Measurements from ENCODE around the gene EFHC2. TPM values are rescaled to one million over a fixed set of nuclear protein-coding genes. Genes with fewer than 3 reads are reported as not detected.

Gene EFHC2
- total RNA-seq, 1 experiment from 2014 or later, result 1.1 TPM

DNA sequence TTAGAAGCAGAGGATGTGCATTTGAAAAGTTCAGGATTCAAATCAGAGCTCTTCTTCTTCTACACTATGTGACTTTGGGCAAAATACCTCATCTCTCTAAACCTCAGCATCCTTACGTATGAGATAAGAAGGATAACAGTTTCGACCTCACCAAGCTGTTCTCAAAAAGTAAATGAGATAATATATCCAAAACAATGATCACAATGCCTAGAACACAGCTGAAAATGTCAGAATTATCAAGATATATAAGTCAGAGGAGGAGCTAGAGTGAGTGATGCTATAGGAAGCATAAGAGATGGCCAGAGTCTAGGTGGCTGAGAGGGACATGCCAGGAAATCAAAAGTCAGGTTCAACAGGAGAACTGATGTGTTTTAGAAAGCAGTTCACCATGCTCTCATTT, 168.0 kb downstream of the EFHC2 start:
- no peak overlapping the region for H3K4me3 Mint-ChIP-seq
- WGBS (ENCODE audit: extremely low coverage, insufficient read length, low lambda C conversion rate), result no CpG with 5 or more reads among the region's 2 CpGs
- peaks cover 72 to 73% of the 10 kb centered on the region in 2 experiments for H3K9me3 Mint-ChIP-seq

More for the DNA sequence above, 168.0 kb downstream of the EFHC2 start:
- Histone ChIP-seq H2AFZ (ENCODE audit: low read length) (no peak overlapping the region), H3K79me1 (ENCODE audit: insufficient read depth, low read depth, low read length, poor library complexity, severe bottlenecking) (no peaks in the 10 kb centered on the region), H4K5ac (ENCODE audit: insufficient read length, low read depth, low read length) (no peak overlapping the region), H3K27me3 (ENCODE audit: insufficient read depth, low read length) (no peaks in the 10 kb centered on the region), H4K8ac (replicated peaks; ENCODE audit: insufficient read length, low read depth, low read length) (no peak overlapping the region), H3K4ac (ENCODE audit: low read depth, low read length) (no peak overlapping the region), H3K4me1 (ENCODE audit: insufficient read depth, low read length) (no peaks in the 10 kb centered on the region), H3K18ac (ENCODE audit: insufficient read length, low read depth, low read length) (no peak overlapping the region), H3K27ac (ENCODE audit: insufficient read length, low read depth, low read length) (no peak overlapping the region), H2BK5ac (ENCODE audit: insufficient read length, low read length) (no peak overlapping the region), H3K14ac (ENCODE audit: insufficient read depth, low read length) (no peak overlapping the region), H2BK15ac (ENCODE audit: low read depth, low read length) (no peak overlapping the region), H3T11ph (ENCODE audit: low read length) (no peak overlapping the region), H2BK12ac (ENCODE audit: insufficient read length, low read depth, low read length) (no peak overlapping the region), H3K79me2 (ENCODE audit: insufficient read depth, low read length) (no peaks in the 10 kb centered on the region), H3K56ac (ENCODE audit: insufficient read length, low read depth, low read length) (no peak overlapping the region), H3K23me2 (ENCODE audit: insufficient read length, low read depth, low read length, poor library complexity, severe bottlenecking) (no peaks in the 10 kb centered on the region), H4K20me1 (ENCODE audit: control insufficient read depth, insufficient read depth, insufficient read length) (no peaks in the 10 kb centered on the region), H4K91ac (ENCODE audit: insufficient read length, low read depth, low read length) (no peak overlapping the region), H3K23ac (ENCODE audit: insufficient read length, low read depth, low read length) (no peak overlapping the region), H2BK120ac (ENCODE audit: low read depth, low read length, poor library complexity, severe bottlenecking) (no peak overlapping the region), H3K9me3 (ENCODE audit: control insufficient read depth, low read depth, low read length) (peaks cover 32% of the 10 kb centered on the region), H3K4me2 (ENCODE audit: insufficient read depth, insufficient read length, low read length) (no peak overlapping the region), H2BK20ac (ENCODE audit: low read depth, low read length, poor library complexity, severe bottlenecking) (no peak overlapping the region), H3K9ac (ENCODE audit: extremely low read depth, insufficient read length, low read length) (no peak overlapping the region), H2AK5ac (ENCODE audit: insufficient read length, low read length) (no peak overlapping the region)
- H3K4me1 Mint-ChIP-seq, result no peaks in the 10 kb centered on the region
- H3K27ac Mint-ChIP-seq, result no peak overlapping the region
- TF ChIP-seq, protein P1, sequence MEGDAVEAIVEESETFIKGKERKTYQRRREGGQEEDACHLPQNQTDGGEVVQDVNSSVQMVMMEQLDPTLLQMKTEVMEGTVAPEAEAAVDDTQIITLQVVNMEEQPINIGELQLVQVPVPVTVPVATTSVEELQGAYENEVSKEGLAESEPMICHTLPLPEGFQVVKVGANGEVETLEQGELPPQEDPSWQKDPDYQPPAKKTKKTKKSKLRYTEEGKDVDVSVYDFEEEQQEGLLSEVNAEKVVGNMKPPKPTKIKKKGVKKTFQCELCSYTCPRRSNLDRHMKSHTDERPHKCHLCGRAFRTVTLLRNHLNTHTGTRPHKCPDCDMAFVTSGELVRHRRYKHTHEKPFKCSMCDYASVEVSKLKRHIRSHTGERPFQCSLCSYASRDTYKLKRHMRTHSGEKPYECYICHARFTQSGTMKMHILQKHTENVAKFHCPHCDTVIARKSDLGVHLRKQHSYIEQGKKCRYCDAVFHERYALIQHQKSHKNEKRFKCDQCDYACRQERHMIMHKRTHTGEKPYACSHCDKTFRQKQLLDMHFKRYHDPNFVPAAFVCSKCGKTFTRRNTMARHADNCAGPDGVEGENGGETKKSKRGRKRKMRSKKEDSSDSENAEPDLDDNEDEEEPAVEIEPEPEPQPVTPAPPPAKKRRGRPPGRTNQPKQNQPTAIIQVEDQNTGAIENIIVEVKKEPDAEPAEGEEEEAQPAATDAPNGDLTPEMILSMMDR (conservative IDR thresholded peaks at IDR 0.05), result no peak
- no peaks in the 10 kb centered on the region; the same call in none of the 2 replicates for H3K27me3 Mint-ChIP-seq (ENCODE audit: low read depth)
- H3K36me3 Mint-ChIP-seq (ENCODE audit: insufficient read depth in 1 of 3, low read depth in 3 of 3), result peaks cover 0 to 5% (median 5%) of the 10 kb centered on the region in 3 experiments; a peak in 5 of 7 replicates
- DNase-seq, result no peak
